HL-60 (cell line): ENCODE measurements around the gene ZNF473.

Experiments
- POLR2AphosphoS5 ChIP-seq: IDR thresholded peaks from 2 replicates; pipeline ENCODE4 v1.6.1; 2012; ENCODE audit warnings: low read depth
- TF ChIP-seq, protein P1 (sequence below): IDR thresholded peaks from one replicate; pipeline ENCODE4 v1.5.1; 2011; ENCODE audit warnings: low read length, control low read depth, inconsistent platforms; ENCODE audit not compliant: insufficient read depth

DNA sequence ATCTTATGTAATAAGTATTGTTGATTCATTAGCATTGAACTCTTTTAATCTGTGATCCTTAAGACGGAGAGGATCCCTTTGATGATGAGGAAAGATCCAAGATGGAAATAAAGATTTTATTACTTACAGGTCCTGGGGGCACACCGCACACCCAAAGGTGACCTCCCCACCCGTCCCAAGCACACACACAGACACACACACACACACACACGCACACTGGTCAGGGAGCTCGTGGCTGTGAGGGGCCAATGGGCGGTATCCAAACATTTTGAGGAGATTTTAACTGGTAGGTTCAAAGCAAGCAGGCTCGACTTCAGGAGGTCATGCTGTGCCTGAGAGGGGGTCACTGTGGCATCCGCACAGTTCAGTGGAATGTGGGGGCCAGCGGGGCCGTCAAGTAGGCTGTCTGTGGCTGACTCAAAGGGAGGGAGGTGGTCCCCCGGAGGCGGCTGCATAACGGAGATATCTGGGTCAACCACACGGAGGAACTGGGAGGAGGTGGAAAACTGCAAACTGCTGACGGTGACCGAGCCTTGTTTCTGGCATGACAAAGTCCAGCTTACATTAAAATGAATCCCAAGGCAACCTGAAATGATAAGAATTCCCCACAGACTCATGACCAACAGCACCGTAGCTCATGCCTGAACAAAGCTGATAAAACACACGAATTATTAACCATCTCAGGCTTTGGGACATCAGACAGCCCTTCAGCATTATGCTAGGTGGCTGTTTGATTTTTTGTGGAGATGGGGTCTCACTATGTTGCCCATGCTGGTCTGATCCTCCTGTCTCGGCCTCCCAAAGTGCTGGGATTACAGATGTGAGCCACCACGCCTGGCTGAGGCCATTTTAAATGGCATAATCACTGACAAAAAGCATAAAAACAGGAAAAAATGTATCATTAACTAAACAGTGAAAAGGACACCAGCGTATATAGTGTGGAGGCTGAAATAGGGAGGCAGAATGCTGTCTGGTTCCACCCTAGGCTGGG lies 43.9 kb upstream of the ZNF473 start:
- TF ChIP-seq POLR2AphosphoS5, result no peak
- TF ChIP-seq, protein P1, sequence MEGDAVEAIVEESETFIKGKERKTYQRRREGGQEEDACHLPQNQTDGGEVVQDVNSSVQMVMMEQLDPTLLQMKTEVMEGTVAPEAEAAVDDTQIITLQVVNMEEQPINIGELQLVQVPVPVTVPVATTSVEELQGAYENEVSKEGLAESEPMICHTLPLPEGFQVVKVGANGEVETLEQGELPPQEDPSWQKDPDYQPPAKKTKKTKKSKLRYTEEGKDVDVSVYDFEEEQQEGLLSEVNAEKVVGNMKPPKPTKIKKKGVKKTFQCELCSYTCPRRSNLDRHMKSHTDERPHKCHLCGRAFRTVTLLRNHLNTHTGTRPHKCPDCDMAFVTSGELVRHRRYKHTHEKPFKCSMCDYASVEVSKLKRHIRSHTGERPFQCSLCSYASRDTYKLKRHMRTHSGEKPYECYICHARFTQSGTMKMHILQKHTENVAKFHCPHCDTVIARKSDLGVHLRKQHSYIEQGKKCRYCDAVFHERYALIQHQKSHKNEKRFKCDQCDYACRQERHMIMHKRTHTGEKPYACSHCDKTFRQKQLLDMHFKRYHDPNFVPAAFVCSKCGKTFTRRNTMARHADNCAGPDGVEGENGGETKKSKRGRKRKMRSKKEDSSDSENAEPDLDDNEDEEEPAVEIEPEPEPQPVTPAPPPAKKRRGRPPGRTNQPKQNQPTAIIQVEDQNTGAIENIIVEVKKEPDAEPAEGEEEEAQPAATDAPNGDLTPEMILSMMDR, result no peak
